OCI-LY1 (cell line): ENCODE data around the gene CACNG4.

Experiments
- H2AFZ ChIP-seq: fragments of 200-600 bp; sonication (generic), shearing (Covaris generic); 2 replicates; pipeline ENCODE4 v1.6.0; 2014; ENCODE audit warnings: antibody characterized with exemption, mild to moderate bottlenecking, low read length
- H3F3A ChIP-seq: fragments of 200-600 bp; sonication (generic), shearing (Covaris generic); 2 replicates; pipeline ENCODE4 v1.6.0; 2014; ENCODE audit warnings: mild to moderate bottlenecking, antibody characterized with exemption, low read length, moderate library complexity; ENCODE audit not compliant: insufficient read depth
- H3K27ac ChIP-seq: fragments of 200-600 bp; sonication (generic); 2 replicates; pipeline ENCODE4 v1.5.1; 2014; ENCODE audit warnings: low read length, mixed run types, mild to moderate bottlenecking, low read depth; ENCODE audit not compliant: poor library complexity, severe bottlenecking
- H3K27me3 ChIP-seq: fragments of 200-600 bp; sonication (generic); 2 replicates; pipeline ENCODE4 v1.6.0; 2014; ENCODE audit warnings: antibody characterized with exemption, mild to moderate bottlenecking, low read length, moderate library complexity; ENCODE audit not compliant: insufficient read depth
- H3K36me3 ChIP-seq: fragments of 200-600 bp; sonication (generic); 2 replicates; pipeline ENCODE4 v1.6.1; 2014; ENCODE audit warnings: mild to moderate bottlenecking, antibody characterized with exemption, low read length, moderate library complexity, mixed read lengths; ENCODE audit not compliant: insufficient read depth
- H3K4me1 ChIP-seq: fragments of 200-600 bp; sonication (generic); 2 replicates; pipeline ENCODE4 v1.5.1; 2014; ENCODE audit warnings: mild to moderate bottlenecking, low read length, moderate library complexity; ENCODE audit not compliant: insufficient read depth, severe bottlenecking
- H3K4me2 ChIP-seq: fragments of 200-600 bp; sonication (generic), shearing (Covaris generic); 2 replicates; pipeline ENCODE4 v1.6.1; 2014; ENCODE audit warnings: low read length
- H3K4me3 ChIP-seq: fragments of 200-600 bp; sonication (generic); 2 replicates; pipeline ENCODE4 v1.5.1; 2014; ENCODE audit warnings: low read length, low read depth, mild to moderate bottlenecking, mixed read lengths; ENCODE audit not compliant: poor library complexity, severe bottlenecking
- H3K79me2 ChIP-seq: fragments of 200-600 bp; shearing (Covaris generic); 2 replicates; pipeline ENCODE4 v1.6.1; 2016; ENCODE audit warnings: mixed run types, low read length, mixed read lengths; ENCODE audit not compliant: insufficient read depth
- H3K9ac ChIP-seq: fragments of 200-600 bp; sonication (generic), shearing (Covaris generic); 2 replicates; pipeline ENCODE4 v1.6.1; 2014; ENCODE audit warnings: mild to moderate bottlenecking, low read length, mixed read lengths
- H3K9me2 ChIP-seq: fragments of 200-600 bp; sonication (generic), shearing (Covaris generic); 2 replicates; pipeline ENCODE4 v1.6.1; 2014; ENCODE audit warnings: low read depth, mild to moderate bottlenecking, low read length, mixed read lengths
- H3K9me3 ChIP-seq: fragments of 200-600 bp; shearing (Covaris generic); 2 replicates; pipeline ENCODE4 v1.6.1; 2014; ENCODE audit warnings: low read length, mixed read lengths
- H4K20me1 ChIP-seq: fragments of 200-600 bp; sonication (generic), shearing (Covaris generic); 2 replicates; pipeline ENCODE4 v1.6.0; 2016; ENCODE audit warnings: mild to moderate bottlenecking, low read length; ENCODE audit not compliant: insufficient read depth
- CTCF ChIP-seq: fragments of 200-600 bp; sonication (generic), shearing (Covaris generic); IDR thresholded peaks from 2 replicates; pipeline ENCODE4 v1.5.1; 2017; ENCODE audit warnings: mild to moderate bottlenecking, antibody characterized with exemption, low read length, moderate library complexity, mixed read lengths
- EZH2 ChIP-seq: fragments of 200-600 bp; sonication (generic), shearing (Covaris generic); IDR thresholded peaks from 2 replicates; pipeline ENCODE4 v1.8.0; 2017; ENCODE audit warnings: borderline replicate concordance, mixed run types, mild to moderate bottlenecking, antibody characterized with exemption, low read length, moderate library complexity, mixed read lengths

Gene CACNG4

DNA sequence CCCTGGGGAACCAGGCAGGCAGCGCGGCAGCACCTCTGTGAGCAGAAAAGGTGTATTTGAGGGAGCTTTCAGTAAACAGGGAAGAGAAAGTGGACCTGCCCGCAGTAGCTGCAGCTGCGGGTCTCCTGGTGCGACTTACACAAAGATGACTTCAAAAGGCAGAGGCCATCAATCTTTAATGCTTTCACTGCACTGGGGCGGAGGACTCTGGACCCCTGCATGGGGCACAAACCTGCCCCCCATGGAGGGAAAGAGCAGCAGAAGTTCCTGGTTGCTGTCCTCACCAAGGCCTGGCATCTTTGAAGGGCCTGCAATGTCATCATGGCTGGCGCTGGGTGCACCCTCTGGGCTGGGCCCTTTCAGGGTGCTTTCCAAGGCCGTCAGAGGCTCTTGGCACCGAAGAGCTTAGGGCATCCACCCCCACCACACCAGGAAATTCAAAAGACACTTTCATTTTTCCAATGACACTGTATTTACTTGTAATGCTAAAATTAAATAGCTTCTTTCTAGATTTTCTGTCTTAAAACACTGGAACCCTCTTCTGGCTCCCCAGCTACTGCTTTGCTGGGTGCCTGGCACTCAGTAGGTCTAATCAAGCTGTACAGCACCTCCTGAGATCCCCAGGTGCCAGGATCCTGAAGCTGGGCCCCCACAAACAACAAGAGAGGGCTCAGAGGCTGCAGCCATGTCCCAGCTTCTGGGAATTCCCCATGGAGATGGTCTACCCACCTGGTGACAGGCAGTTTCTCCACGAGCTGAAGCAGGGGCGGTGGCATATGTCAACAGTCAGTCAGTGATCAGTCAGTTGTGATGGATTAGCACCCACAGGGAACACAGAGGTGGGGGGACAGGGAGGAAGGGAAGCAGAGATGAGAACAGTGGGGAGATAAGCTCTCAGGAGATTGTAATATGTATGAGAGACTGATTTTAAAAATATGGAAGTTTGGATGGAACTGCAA is 77.7 kb downstream of the CACNG4 start:
- Histone ChIP-seq H3K4me3 (no peak overlapping the region), H3F3A (no peaks in the 10 kb centered on the region), H3K9ac (no peak overlapping the region), H3K9me2 (no peaks in the 10 kb centered on the region), H3K27ac (no peak overlapping the region), H3K79me2 (no peaks in the 10 kb centered on the region), H3K9me3 (no peaks in the 10 kb centered on the region), H3K4me2 (no peak overlapping the region), H2AFZ (no peak overlapping the region), H3K4me1 (no peaks in the 10 kb centered on the region), H4K20me1 (no peaks in the 10 kb centered on the region), H3K36me3 (no peaks in the 10 kb centered on the region; the same call in 1 of the 2 replicates), H3K27me3 (peaks cover under 1% of the 10 kb centered on the region)
- no peak for TF ChIP-seq CTCF
- TF ChIP-seq EZH2: no peak

DNA sequence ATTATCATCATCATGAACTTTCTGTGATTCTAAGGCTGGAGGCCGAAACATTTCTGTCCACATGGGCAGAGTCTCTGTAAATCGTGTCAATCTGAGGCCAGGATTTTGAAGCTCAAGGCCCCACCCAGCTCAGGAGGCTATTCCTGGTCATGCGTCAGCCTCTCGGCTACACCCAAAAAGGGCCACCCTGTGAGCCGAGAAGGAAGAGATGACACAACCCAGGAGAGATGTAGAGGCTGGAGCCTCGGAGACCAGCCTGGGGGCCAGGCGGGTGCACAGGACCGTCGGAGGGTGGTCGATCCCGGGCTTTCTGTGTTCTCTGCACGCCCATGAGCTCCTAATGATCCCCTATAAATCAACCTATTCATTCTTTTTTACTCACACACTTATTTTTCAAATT is 78.8 kb downstream of the CACNG4 start:
- Histone ChIP-seq H3F3A (no peaks in the 10 kb centered on the region), H3K9me2 (no peaks in the 10 kb centered on the region), H3K9me3 (peaks cover 7% of the 10 kb centered on the region; the same call in 1 of the 2 replicates), H3K79me2 (no peaks in the 10 kb centered on the region), H2AFZ (no peak overlapping the region), H3K4me1 (no peaks in the 10 kb centered on the region), H4K20me1 (no peaks in the 10 kb centered on the region), H3K27ac (no peak overlapping the region), H3K36me3 (no peaks in the 10 kb centered on the region; the same call in 1 of the 2 replicates), H3K27me3 (peaks cover 5% of the 10 kb centered on the region), H3K4me3 (no peak overlapping the region), H3K4me2 (no peak overlapping the region), H3K9ac (no peak overlapping the region)
- no peak for TF ChIP-seq CTCF
- no peak for TF ChIP-seq EZH2

DNA sequence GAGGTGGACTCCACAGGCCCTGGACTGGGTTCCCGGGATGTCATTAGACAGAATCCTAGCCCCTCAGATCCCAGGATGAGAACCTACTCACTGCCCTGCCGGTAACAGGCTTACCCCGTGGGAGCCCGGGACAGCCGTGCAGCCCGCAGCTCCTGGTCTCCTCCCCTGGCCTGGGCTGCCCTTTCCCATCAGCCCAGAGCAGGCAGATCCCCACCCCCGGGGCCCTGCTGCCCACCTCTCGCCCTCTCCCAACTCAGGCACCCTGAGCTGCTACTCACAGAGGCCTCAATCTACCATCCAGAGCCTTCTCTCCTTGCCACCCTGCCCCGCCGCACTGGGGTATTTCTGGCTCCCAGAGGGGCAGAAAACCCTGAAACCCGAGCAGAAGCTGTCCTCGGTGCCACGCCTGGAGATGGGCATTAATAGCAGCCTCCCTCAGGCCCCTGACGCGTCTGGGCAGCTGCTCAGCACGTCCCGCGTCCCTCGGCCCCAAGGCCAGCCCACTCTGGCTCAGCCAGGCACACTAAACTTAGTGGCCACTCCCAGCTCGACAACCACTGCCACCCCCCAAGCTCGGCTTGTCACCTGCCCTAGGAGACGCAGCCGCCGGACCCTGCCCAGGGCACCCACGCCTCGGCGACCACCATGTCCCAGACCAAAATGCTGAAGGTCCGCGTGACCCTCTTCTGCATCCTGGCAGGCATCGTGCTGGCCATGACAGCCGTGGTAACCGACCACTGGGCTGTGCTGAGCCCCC is 79.7 kb downstream of the CACNG4 start, which contains the start of gene CACNG1:
Gene CACNG1 (plus strand): TSS at position 539 of the 757 bp plus-strand sequence. CDS start 107 bp downstream, at position 646.
- H3K79me2 ChIP-seq: no peaks in the 10 kb centered on the region
- no peaks in the 10 kb centered on the region for H3K4me1 ChIP-seq
- H3K4me2 ChIP-seq: no peak within 1 kb of the TSS
- no peaks in the 10 kb centered on the region for H4K20me1 ChIP-seq
- H3K9ac ChIP-seq: no peak within 1 kb of the TSS
- no peak within 1 kb of the TSS for H2AFZ ChIP-seq
- peaks cover 7% of the 10 kb centered on the region for H3K27me3 ChIP-seq
- no peak within 1 kb of the TSS for H3K4me3 ChIP-seq
- TF ChIP-seq CTCF (no peak), EZH2 (no peak)
- peaks cover 13% of the 10 kb centered on the region; the same call in 1 of the 2 replicates for H3K9me3 ChIP-seq
- H3K36me3 ChIP-seq: no peaks in the 10 kb centered on the region; the same call in 1 of the 2 replicates
- no peaks in the 10 kb centered on the region for H3F3A ChIP-seq
- no peak within 1 kb of the TSS for H3K27ac ChIP-seq
- H3K9me2 ChIP-seq: no peaks in the 10 kb centered on the region
